Stimulated activated CD4-positive, alpha-beta T cell treated with anti-CD3 and anti-CD28 coated beads, Interleukin-2, amount 100 ng/mL, for 48 hours (primary cell): ENCODE data around the gene PVALEF.
"Not testable (repeated sequence)": the region's sequence is repeated elsewhere in the genome, so short reads cannot be mapped to it uniquely, and the experiment has no call there.

Experiments used
- DNase-seq, 2 donors: peaks; one replicate each; pipeline ENCODE4 v3.0.0-alpha.2; 2020

Gene PVALEF

GRCh38 chr17:81146208-81146607 is 19.1 kb upstream of the PVALEF start:
- not testable (repeated sequence) for DNase-seq

DNA sequence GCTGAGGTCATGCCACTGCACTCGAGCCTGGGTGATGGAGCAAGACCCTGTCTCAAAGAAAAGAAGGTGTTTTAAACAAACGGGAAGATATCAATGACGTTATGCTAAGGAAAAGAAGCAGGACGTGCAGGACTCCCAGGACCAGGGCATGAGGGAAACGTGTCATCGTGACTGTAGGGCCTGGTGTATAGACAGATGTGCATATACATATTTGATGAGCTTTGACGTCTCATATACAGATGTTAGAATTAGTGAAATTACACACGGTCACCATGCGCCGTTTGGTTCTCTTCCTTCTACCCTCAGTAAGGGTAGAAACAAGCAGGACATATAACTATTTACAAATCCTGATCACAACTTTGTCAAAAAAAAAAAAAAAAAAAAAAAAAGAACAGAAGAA is 17.6 kb upstream of the PVALEF start:
- no peak for DNase-seq

DNA sequence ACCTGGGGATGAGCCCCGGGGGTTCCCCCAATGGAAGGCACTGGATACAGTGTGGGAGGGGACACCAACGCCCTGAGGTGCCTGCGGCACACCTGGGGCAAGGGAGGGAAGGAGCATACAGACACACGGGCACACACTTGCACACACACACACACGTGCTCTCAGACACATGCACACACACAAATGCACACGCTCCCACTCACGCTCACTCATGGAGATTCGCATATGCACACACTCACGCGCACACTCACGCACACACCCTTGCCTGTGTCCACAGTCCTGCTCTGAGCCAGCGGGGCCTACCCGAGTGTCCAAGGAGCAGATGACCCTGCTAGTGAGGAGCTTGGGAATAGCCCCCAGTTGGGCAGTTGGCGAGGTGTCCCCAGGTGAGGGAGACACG is 16.7 kb upstream of the PVALEF start:
- no peak for DNase-seq

DNA sequence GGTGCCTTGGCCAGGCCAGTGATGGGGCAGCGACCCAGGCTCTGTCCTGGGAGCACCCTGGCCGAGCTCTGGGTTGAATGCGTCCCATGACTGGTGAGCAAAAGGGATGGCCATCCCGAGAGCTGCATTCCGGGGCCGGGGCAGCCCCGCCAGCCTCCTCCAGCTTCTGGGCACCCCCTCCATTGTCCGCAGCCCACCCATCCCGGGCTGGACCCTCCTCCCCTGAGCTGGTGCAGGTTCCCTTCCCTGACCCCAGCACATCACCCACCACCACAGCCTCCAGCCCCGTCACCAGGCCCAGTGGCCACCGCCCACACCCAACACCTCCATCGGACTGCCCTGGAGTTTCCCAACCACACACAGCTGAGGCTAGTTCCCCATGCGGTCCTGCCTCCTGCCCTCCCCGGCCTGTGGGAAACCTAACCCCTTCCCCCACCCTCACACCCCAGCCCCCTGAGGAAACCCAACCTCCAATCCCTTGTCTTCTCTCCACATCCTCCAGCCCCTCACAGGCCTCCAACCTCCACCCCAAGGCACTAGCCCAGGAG is 16.2 kb upstream of the PVALEF start:
- DNase-seq = no peak

DNA sequence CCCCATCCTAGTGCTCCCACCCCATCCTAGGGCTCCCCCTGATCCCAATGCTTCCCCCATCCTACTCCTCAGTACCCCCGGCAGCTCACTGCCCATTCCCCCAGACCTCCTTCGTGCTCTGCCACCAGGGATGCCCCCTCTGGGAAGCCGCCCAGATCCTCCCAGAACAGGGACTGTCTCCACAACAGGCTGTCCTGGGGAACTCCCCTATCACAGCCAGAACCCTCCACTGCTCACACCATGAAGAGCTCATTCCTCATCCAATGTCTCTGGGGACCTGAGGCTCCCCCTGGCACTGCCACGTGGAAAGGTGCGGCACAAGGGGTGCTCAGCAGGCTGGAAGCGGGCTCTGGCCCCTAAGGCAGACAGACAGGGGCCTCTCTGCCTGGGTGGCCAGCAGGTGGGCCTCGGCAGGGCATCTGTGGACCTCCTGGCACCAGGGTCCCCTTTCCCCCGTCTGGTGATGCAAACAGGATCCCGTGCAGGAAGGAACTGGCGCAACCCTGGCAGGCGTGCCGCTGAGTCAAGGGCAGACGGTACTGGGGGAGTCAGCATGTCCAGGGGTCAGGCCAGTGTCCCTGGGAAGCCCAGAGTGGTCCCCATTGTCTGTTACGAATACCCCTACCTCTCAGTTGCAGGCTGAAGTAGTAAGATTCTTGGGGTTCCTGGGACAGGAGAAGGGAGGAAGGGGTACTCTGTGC is 14.8 kb upstream of the PVALEF start:
- DNase-seq = no peak

DNA sequence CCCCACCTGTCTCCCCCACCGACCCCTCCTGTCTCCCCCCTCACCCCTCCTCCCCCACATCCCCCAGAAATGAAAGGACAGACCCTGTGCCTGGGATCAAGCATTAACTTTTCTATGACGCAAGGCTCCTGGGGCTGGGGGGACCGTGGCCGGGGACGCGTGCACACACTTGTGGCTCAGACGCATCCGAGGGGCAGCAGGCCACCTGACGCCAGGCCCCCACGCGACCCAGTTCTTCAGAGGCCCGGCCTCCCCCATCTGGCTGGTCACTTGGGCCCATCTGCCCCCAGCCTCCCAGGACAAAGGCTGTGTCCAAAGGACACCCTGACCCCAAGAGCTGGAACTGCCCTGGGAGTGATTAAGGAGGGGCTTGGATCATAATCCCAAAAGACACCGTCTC is 14.0 kb upstream of the PVALEF start:
- no peak for DNase-seq

DNA sequence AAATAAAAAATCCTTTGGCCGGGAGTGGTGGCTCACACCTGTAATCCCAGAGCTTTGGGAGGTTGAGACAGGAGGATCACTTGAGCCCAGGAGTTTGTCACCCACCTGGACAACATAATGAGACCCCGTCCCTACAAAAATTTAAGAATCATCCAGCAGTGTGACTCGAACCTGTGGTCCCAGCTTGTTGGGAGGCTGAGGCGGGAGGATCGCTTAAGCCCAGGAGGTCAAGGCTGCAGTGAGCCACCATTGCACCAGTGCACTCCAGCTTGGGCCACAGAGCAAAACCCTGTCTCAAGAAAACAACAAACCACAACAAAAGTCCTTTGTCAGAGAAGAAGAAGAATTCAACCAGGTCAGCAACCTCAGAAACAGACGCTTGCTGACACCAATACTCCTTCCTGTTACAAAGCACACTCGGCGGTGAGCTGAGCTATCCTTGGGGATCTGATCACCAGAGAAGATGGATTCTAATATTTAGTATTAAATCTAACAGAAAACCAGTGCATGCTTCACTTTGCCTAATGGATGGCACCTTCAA is 12.9 kb upstream of the PVALEF start:
- DNase-seq = no peak

GRCh38 chr17:81153340-81153803 is 11.9 kb upstream of the PVALEF start:
- no peak for DNase-seq

GRCh38 chr17:81154016-81154415 is 11.3 kb upstream of the PVALEF start:
- not testable (repeated sequence) for DNase-seq

DNA sequence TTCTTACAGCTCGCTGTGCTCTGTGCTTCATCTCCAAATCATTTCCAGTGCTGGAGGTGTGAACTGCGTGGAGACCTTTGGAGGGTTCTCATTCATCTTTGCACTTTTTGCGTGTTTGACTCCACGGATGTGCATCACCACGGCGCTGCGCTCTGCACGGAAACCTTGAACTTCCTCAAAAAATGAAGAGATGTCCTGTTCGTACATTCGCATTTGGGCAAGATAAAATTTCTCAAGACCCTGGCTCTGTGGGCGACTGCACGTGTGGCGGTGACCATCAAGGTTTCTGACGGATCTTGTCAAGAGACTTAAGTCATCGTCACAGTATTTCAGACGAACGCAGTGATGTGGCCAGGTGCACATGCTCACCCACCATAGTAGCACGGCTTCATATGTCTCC is 10.3 kb upstream of the PVALEF start:
- DNase-seq = no peak

DNA sequence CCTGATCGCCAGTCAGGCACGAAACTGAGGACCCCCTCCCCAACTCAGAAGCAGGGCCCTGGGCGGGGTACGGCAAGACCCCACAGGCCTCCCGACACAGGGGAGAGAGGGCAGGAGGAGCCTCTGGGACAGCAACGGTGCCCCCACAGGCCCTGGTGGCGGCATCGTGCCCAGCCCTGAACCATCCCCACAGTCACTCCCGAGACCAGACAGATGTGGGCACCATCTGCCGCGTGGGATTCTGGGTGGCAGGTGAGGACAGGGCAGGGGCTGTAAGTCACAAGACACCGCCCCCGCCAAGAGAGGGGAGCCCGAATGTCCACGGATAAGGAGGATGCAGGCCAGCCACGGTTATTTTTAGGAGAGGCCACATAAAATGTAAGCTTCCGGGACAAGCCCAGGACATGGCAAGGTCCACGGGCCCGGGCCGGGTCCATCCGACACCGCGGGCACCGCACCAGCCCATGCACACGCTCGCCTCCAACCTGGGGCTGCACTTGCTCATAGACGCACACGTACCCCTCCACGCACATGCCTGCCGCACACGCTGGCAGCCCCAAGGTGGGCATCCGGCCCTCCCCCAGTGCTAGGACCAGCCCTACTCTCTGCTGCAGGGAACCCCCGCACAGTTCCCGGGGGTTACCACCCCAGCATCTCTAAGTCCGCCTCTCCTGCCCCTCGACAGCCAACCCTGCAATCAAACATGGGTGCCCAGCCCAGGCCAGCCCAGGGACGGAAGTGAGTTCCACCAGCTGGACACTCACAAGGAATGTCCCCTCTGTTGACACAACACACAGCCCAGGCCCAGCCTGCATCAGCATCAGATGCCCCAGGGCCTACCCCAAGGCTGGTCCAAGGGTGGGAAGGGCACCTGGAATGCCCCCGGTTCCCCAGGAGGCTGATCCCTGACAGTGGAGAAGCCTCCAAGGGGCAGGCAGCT is 8.2 kb upstream of the PVALEF start:
- DNase-seq = no peak

- no peak for DNase-seq
Measured at GRCh38 chr17:81157848-81158687, 7.2 kb upstream of the PVALEF start.

- DNase-seq = no peak
Measured at GRCh38 chr17:81158688-81159590, 6.4 kb upstream of the PVALEF start.

GRCh38 chr17:81159611-81160265 is 5.6 kb upstream of the PVALEF start:
- DNase-seq = no peak

DNA sequence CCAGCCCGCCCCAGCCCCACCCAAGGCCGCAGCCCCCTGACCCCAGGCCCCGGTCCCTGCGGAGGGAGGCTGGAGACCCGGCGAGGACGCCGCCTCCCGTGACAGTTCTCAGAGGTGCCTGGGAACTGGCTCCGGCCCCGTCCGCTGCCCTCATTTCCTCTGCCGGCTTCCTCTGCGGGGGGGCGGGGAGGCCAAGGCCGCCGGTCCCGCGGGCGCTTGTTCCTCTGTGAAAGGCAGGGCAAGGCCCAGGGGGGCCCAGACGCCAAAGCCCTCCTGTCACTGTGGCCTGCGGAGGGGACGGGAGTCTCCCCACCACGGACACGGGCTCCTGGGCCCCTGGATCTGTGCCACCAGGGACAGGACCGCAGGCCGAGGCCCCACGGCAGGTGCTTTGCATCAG is 5.0 kb upstream of the PVALEF start:
- DNase-seq = no peak

GRCh38 chr17:81160747-81161453 is 4.4 kb upstream of the PVALEF start:
- no peak for DNase-seq

- no peak for DNase-seq
Measured at GRCh38 chr17:81161536-81161935, 3.8 kb upstream of the PVALEF start.

- no peak for DNase-seq
Measured at GRCh38 chr17:81161972-81162371, 3.3 kb upstream of the PVALEF start.

- no peak for DNase-seq
Measured at GRCh38 chr17:81162491-81162890, 2.8 kb upstream of the PVALEF start.

DNA sequence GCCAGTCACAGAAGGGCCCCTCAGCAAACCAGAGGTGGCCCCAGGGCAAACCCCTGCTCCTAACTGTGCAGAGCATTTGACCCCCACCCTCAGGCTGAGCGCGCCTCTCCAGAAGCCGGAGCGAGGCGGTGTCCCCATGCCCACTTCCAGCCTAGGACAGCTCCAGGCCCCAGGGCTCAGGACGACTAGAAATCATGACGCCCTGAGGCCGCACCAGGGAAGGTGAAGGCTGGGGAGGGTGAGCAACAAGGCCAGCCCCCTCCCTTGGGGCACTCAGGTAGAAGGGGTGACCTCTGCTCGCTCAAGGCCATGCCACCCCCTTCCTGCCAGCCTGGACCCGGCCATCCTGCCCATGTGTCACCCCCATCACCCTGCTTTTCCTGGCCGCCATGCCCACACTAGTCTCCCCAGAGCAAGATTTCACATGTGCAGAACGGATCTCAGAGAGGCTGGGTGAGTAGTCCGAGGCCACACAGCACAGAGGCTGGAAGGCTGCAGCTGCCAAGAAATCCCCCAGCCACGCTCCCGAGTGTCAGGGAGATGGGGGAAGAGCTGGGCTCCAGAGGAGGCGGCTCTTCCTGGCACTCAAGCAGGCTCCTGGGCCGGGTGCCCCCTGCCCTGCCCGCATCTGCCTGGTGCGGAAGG is 2.1 kb upstream of the PVALEF start:
- no peak for DNase-seq
